HG02938 (cell line): ENCODE measurements around the gene ELF5.

Experiments
- ATAC-seq: cut with Tn5 transposase; IDR thresholded peaks from one replicate; pipeline ENCODE4 v1.9.1; 2021; ENCODE audit warnings: mild to moderate bottlenecking, moderate library complexity; ENCODE audit not compliant: unreplicated experiment

The ELF5 gene

DNA sequence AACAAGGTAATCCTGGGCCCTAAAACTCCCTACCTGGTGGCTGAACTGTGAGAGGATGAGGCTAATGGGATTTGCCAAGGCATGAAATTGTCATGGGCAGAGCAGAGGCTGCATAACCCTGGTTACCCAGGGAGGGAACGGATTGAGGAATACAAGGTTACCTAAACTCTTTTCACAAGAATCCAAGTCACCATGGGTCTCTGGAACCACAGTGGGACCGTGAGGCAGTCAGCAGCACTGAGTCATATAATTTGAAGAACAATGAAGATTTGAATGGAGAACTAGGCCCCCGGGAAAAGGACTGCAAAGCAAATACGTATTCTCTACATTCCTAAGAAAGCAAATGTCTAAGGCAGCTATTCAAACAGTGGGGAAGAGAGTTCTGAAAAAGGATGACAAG lies 55.1 kb downstream of the ELF5 start:
- ATAC-seq: no peak

DNA sequence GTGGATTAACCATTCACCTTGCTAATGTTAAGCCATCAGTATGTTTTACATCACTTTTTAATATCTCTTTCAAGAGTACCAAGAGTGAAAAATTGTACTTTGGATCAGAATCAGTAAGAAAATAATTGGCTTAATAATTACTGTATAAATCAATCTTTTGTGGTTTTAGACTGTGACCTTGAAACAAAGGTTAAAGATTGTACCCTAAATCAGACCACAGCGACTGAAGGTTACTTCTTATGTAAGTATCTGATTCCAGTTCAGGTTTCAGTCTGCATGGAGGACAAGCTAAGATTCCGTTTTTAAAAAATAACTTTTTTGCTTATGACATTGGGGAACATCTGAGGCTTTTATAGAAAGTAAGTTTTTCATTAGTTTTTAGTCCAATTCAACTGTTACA lies 56.0 kb downstream of the ELF5 start:
- no peak for ATAC-seq

DNA sequence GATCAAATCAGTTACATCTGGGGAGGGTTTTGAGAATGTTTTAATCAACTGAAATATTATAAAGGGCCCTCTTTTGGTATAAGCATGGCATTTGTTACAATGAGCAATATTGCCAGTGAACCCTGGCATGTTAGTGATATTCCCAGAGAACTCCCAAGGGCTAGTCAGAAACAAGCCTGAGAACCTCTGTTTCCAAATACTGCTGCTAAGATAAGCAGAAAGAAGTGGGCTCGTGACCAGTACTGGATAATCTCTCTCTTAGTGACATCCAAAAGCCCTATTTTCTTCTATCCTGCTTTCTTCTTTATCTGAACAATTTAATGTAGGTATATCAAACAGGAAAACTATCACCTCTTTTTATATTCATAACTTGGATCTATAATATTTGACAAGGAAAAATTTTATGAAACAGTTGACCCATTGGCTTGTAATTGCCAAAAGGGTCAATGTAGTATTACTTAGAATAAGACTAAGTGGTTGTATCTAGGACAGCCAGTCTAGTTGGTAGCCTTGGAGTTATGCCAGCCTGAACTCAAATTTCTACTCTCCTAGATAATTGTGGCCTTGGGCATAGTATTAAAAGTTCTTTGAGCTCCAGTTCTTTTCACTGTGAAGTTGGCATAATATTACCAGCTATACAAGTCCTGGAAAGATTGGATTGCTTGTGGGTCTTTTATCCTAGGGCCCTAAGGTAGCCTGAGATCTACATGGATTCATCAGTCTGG lies 59.1 kb downstream of the ELF5 start:
- ATAC-seq: no peak

DNA sequence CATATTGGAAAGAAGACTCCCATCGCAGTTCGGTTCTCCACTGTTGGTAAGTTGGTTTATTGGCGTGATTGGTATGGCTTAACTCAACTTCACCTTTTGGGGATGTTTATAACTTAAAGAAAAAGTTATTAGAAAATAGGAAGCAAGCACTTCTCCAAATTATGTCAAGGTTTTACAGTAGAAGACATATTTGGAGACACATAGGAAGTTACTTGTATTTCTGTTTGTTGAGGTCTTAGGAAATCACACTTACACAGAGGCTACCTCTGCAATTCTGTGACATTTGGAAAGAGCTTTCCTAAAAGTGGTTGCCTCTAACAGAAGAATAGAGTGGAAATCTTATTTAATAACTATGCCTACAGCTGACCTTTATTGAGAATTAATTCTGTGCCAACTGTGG lies 62.5 kb downstream of the ELF5 start:
- ATAC-seq: no peak

DNA sequence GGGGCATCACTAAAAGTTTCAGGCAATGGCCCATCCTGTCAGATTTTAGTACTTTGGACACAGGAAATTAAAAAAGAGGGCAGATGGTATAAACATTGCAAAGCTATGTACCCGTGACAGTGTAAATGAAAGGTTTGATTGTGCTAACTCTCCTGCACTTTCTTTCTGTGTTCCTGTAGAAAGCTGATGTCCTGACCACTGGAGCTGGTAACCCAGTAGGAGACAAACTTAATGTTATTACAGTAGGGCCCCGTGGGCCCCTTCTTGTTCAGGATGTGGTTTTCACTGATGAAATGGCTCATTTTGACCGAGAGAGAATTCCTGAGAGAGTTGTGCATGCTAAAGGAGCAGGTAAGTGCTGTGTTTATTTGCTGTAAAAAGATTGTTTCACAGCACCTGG lies 64.6 kb downstream of the ELF5 start:
- no peak for ATAC-seq

DNA sequence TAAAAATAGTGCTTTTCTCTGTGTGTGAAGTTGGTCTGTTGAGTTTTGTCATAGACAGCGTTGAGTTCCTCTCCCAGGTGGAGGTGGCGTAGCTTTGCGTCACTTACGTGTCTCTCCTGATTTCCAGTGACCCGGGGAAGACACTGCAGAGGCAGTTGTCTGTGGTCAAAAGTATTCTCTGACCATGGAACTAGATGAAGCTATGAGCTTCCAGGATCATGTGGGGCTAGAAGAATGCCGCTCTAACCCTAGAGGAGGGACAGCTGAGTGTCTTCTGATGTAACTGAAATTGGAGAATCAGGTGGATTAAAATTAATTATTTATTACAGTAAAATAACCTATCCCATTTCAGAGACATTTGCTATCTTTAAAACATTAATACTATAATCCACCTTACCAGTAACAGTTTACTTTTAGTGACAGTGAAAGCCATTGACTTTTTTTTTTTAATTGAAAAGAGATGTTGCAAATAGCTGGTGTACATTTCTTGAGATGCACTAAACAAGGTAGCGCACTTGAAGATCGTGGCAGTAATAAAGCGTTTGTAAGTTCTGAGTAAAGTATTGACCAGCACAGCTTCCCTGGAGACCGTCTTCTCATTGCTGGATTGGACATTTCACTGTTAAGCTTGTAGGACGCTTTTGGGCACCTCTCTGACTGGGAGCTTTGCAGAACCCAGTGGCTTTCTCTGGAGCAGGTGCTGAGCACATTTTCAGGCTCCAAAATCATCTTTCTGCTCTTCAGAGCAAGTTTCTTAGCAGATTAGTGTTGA lies 65.2 kb downstream of the ELF5 start:
- no peak for ATAC-seq

DNA sequence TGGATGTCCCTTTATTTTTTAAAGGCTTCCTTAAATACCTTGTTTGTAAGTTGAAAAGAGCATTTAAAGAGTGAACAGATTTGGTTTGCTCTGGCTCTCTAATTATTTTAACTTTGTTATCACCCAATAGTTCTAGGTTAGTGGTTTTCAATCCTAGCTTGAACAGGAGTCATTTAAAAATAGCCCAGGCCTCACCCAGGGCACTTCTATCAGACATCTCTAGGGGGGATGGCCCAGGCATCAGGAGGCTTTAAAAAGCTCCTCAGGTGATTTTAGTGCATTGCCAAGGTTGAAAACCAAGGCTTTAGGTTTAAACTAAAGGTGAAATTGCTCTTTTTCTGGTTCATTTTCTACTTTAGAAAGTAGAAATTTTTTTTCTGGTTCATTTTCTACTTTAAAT lies 66.5 kb downstream of the ELF5 start:
- no peak for ATAC-seq

DNA sequence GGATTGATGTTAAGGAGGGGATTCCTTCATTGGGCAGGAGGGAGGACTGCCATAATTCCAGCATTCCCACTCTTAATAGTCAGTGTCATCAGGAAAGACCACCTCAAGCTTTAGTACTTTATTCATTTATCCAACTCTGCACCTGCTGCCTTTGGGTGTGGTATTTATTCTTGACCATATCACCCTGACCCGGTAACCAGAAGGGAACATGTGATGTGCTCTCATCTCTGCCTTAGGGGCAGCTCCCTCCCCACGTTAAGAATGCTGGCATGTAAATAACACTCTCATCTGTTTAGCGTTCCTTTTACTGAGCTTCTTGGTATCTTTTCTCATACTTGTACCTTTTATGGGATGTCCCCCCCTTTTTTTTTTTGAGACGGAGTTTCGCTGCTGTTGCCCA lies 67.2 kb downstream of the ELF5 start:
- ATAC-seq: no peak

DNA sequence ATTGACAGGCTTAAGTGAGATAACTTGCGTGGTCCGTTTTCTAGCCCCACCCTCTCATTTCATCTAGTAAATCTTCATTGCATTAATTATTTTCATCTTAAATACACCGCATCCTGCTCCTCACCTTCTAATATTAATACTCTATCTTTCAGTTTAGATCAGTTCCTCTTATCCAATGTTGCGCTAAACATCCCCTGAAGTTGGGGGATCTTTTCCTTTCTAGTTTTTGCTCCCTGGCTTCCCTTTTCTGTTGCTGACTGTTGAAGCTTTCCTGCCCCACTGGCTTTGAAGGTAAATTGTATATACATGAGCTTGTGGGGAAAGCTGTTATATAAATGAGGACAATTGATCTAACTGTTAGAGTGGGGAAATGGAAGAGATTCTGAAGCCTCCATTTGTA lies 67.6 kb downstream of the ELF5 start:
- ATAC-seq: no peak

DNA sequence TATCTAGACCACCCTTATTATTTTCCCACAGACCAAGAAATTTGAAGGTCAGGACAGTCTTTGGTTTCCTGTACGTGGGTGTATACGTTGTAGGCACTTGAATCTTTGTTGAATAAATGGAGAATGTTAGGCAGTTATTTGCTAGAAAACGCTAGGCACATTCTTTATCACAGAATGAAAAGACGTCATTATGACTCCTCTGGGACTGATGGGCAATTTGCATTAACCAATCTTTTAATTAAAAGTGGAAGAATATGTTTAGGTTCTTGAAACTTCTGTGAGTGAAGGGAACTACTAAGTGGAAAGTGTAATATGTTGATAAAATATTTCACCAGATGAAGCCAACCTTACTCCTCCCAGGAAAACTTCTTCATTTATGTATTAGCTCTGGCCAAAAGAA lies 69.2 kb downstream of the ELF5 start:
- ATAC-seq: no peak

DNA sequence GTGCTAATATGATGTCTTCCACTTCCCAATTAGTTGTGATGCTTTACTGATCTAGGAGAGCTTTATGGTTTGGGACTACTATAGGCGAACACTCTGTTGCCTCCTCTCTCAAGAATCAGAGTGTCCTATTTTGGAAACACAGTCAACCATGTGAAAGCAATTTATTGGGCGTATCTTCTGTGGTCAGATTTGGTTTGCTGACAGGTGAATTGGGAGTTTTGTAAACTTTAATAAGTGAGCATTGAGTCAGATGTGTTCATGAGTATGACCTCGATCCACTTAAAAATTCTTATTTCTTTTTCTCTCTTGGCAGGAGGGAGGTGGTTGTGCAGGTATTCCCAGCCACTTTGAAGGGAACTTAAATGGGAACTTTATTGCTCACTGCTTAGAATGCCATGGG lies 70.5 kb downstream of the ELF5 start:
- ATAC-seq: no peak

DNA sequence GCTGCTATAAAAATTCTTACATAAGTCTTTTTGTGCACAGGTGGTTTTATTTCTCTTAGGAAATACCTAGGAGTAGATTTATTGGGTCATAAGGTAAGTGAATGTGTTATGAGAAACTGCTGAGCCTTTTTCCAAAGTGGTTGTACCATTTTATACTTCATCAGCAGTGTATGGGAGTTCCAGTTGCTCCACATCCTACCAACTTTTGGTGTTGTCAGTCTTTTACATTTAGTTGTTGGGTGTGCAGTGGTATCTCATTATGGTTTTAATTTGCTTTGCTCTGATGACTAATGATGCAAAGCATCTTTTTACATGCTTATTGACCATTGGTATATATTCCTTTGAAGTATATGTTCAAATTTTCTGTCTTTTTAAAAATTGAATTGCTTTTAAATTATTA lies 71.8 kb downstream of the ELF5 start:
- no peak for ATAC-seq

DNA sequence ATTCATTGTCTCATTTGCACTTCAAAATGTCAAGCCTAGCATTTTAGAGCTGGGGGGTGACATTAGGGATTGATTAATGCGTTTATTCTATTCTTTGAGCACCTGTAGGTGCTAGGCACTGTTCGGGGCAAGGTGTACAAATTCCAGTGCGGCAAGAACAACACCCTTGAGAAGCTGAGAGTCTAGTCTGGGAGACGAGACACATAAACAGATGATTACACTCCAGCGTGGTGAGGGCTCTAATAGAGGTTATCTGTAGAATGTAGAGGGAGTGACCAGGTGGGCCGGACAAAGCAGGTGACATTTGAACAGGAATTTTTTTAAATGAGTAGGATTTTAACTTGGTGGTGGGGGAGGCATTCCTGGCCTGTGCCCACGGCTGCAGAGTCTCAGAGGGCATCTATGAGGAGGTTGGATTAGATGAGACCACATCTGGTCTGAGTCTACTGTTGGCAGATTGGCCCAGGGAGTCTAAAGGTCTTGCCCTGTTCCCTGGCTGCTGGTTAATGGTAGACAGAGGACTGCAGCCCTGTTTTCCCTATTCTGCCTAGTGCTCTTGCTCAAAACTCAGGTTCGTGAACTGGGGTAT lies 73.9 kb downstream of the ELF5 start:
- ATAC-seq: no peak

DNA sequence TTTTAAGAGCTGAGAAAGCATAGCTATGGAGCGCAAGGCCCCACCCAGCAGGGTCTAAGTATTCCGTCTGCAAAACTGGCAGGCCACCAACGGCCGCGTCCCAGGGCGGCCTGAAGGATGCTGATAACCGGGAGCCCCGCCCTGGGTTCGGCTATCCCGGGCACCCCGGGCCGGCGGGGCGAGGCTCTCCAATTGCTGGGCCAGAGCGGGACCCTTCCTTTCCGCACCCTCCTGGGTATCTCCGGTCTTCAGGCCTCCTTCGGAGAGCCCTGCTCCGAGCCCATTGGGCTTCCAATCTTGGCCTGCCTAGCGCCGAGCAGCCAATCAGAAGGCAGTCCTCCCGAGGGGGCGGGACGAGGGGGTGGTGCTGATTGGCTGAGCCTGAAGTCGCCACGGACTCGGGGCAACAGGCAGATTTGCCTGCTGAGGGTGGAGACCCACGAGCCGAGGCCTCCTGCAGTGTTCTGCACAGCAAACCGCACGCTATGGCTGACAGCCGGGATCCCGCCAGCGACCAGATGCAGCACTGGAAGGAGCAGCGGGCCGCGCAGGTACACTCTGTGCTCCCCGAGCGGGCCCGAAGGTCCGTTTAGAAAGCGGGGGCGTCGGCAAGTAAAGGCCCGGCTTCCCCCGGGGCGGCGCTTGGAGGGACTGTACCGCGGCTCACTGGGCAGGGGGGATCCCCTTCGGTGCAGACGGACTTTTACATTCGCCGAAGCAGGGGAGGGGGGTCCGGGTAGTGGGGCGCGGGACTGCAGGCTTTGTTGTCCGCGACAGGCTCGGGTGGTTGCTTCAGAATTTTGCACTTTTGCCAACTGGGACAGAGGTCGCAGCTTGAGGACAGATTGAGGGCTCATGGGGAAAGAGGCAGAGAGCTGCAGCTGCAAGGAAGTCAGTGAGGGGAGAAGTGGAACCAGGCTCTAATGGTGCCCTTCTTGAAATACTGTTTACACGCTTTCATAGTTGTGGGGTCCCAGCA lies 74.8 kb downstream of the ELF5 start, which contains the start of gene CAT:
TSS of gene CAT (plus strand) at position 406 of the 979 bp plus-strand sequence. CDS start at position 486, 80 bp downstream.
- ATAC-seq: peak; percentile 95

DNA sequence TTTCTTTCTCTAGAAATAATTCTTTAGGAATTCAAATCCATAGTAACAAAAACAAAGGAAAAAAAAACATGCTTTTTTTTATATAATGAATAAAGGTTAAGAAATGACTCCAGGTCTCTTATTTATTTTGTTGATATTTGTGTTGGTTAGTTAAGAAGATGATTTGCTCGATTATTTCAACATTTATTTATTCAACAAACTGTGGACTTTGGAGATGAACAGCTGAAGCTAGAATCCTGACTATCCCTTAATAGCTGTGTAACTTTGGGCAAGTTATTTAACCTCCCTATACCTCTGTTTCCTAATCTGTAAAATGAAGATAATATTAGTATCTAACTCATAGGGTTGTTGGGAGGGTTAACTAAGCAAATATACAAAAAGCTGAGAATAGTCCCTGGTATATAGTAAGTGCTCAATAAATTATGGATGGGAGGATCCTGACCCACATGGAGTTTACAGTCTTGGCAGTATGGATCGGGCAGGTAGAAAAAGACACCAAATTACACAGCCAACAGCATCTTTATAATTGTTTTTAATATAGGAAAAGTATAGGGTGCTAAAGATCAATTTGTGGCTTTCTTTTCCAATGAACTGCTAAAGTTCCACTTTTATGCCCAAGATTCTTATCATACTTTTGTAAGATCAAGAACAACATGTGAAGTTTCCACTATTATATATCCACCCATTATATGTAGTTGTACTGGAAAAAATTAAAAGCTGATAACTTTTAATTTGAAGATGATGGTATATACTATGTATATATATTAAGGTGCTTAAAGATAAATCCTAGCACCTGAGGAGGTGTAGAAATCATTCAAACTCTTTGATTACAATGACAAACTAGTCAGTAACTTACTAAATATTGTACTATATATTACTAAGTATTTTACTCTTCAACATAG lies 76.1 kb downstream of the ELF5 start:
- ATAC-seq: no peak

DNA sequence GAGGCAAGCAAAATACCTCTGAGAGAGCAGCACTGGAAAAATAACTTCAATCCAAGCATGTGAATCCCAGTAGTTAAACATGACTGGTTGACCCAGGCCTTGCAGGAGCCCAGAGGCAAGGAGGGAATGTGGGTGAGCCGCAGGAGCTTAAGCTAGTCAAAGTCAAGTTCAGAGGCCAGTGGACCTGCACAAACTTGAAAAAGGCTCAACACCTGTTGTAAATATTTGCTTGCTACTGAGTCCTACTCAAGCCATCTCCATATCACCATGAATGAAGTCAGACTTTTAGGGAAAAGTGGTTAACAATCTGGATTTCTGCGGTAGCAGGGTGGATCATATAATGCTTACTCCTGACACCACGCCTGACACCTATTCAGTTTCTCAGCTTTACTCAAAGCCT lies 79.7 kb downstream of the ELF5 start:
- ATAC-seq: no peak

DNA sequence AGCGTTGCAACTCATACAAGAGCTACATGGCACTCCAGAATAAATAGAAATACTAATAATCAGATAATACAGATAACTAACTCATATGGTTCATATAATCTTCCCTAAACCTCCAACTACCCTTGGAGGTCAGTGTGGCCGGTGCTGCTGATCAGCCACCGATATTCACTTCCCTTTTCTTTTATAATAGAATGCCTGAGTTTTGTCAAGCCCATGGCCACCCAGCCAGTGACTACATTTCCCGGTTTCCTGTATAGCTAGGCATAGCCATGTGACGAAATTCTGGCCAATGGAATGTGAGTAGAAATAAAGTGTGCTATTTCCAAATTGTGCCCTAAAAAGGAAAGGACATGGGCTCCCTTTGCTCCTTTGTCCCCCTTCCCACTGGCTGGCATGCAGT lies 80.8 kb downstream of the ELF5 start:
- no peak for ATAC-seq

DNA sequence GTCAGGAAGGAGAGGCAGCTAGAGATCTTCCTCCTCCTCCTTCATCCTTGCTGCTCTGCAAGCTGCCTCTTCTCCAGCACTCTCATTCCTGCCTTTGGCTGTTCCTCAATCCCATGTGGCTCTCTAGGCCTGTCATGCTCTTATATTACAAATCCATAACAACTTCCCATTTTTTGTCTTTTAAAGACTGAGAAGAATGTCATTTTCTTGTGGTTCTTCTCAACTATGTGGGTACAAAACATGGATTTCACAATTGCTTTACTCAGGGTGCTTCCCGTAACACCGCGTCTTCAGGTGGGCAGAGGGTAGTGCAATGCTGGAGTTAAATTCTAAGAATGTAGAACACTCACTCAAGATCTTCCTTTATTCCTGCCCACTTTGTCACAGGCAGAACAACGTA lies 81.6 kb downstream of the ELF5 start:
- no peak for ATAC-seq
